RPMI8226 (cell line): ENCODE results near the gene WWOX.
A peak's percentile ranks its signal among the peaks of the same experiment; 100 is the strongest.
"Not testable (repeated sequence)": the region's sequence is repeated elsewhere in the genome, so short reads cannot be mapped to it uniquely, and the experiment has no call there.

ENCODE experiments used
- DNase-seq: peaks from one replicate; pipeline ENCODE4 v3.0.0-alpha.2; 2015

Gene WWOX

GRCh38 chr16:79018650-79019429 is 919.4 kb downstream of the WWOX start:
- DNase-seq, result no peak

- DNase-seq, result no peak
Observed at GRCh38 chr16:79019431-79019830, 920.0 kb downstream of the WWOX start.

- no peak for DNase-seq
Observed at GRCh38 chr16:79021991-79022630, 922.7 kb downstream of the WWOX start.

GRCh38 chr16:79026117-79026516 is 926.7 kb downstream of the WWOX start:
- DNase-seq, result no peak

- DNase-seq, result no peak
Observed at GRCh38 chr16:79036541-79036940, 937.1 kb downstream of the WWOX start.

GRCh38 chr16:79037521-79038373 is 938.3 kb downstream of the WWOX start:
- peak; percentile 15 for DNase-seq

GRCh38 chr16:79041206-79041605 is 941.8 kb downstream of the WWOX start:
- DNase-seq, result no peak

GRCh38 chr16:79042141-79042540 is 942.7 kb downstream of the WWOX start:
- no peak for DNase-seq

GRCh38 chr16:79042886-79043285 is 943.4 kb downstream of the WWOX start:
- DNase-seq, result peak; percentile 72

GRCh38 chr16:79045191-79045590 is 945.7 kb downstream of the WWOX start:
- no peak for DNase-seq

- peak; percentile 55 for DNase-seq
Observed at GRCh38 chr16:79047337-79047736, 947.9 kb downstream of the WWOX start.

GRCh38 chr16:79049040-79049439 is 949.6 kb downstream of the WWOX start:
- no peak for DNase-seq

GRCh38 chr16:79050063-79050462 is 950.6 kb downstream of the WWOX start:
- no peak for DNase-seq

GRCh38 chr16:79051313-79051712 is 951.9 kb downstream of the WWOX start:
- DNase-seq, result no peak

GRCh38 chr16:79052198-79052597 is 952.7 kb downstream of the WWOX start:
- not testable (repeated sequence) for DNase-seq

GRCh38 chr16:79053577-79053976 is 954.1 kb downstream of the WWOX start:
- no peak for DNase-seq

GRCh38 chr16:79054211-79054984 is 954.9 kb downstream of the WWOX start:
- DNase-seq, result no peak

GRCh38 chr16:79055251-79055970 is 956.0 kb downstream of the WWOX start:
- no peak for DNase-seq

GRCh38 chr16:79061181-79061580 is 961.7 kb downstream of the WWOX start:
- DNase-seq, result no peak

- DNase-seq, result no peak
Observed at GRCh38 chr16:79062336-79062735, 962.9 kb downstream of the WWOX start.

- DNase-seq, result no peak
Observed at GRCh38 chr16:79062821-79063220, 963.4 kb downstream of the WWOX start.
